H1 (cell line): ENCODE measurements around the gene MACROD2. TPM values are rescaled to one million over a fixed set of nuclear protein-coding genes. Genes with fewer than 3 reads are reported as not detected.

Experiments
- CTCF ChIA-PET: fragments of 300-600 bp; sonication (Branson Sonifier 250); formaldehyde crosslinking; loops from one replicate; lab custom pipeline; 2021; ENCODE audit not compliant: partially characterized antibody; lab: Charles Lee
- POLR2A ChIA-PET: fragments of 300-600 bp; sonication (Branson Sonifier 250); formaldehyde crosslinking; loops from one replicate; lab custom pipeline; 2021; ENCODE audit warnings: inconsistent platforms; ENCODE audit not compliant: partially characterized antibody; lab: Charles Lee
- DNase-seq, 2 experiments: peaks; one replicate each; pipeline versions ENCODE4 v3.0.0 to v3.0.0-alpha.2; 2010 to 2022; ENCODE audit warnings: low spot score in 2 of 2, low read depth in 1 of 2, mixed read lengths in 1 of 2
- FAIRE-seq: peaks from 2 replicates; lab custom pipeline; 2011; peaks lifted over from hg19 to GRCh38; lab: Jason Lieb, UNC
- H2AFZ ChIP-seq: 2 replicates; pipeline ENCODE4 v1.8.1; 2012; ENCODE audit warnings: low read length, inconsistent platforms
- H2AK5ac ChIP-seq: 2 replicates; pipeline ENCODE4 v1.6.1; 2013; ENCODE audit warnings: low read depth, low read length
- H2BK120ac ChIP-seq: replicated peaks from 2 replicates; pipeline ENCODE3; 2013; ENCODE audit warnings: low read depth, low read length, inconsistent platforms
- H2BK12ac ChIP-seq: 2 replicates; pipeline ENCODE4 v1.6.1; 2013; ENCODE audit warnings: low read depth, low read length
- H2BK15ac ChIP-seq: 2 replicates; pipeline ENCODE4 v1.6.1; 2013; ENCODE audit warnings: low read length
- H2BK20ac ChIP-seq: 2 replicates; pipeline ENCODE4 v1.6.1; 2013; ENCODE audit warnings: low read length
- H2BK5ac ChIP-seq: 2 replicates; pipeline ENCODE4 v1.6.1; 2013; ENCODE audit warnings: low read depth, low read length
- H3K14ac ChIP-seq: 2 replicates; pipeline ENCODE4 v1.6.1; 2013; ENCODE audit warnings: inconsistent platforms; ENCODE audit not compliant: insufficient read length
- H3K18ac ChIP-seq: 2 replicates; pipeline ENCODE4 v1.6.1; 2013; ENCODE audit warnings: low read length; ENCODE audit errors: extremely low read depth
- H3K23ac ChIP-seq: 2 replicates; pipeline ENCODE4 v1.6.1; 2013; ENCODE audit warnings: inconsistent platforms; ENCODE audit not compliant: insufficient read length
- H3K23me2 ChIP-seq: 2 replicates; pipeline ENCODE4 v1.6.1; 2013; ENCODE audit warnings: low read depth, low read length
- H3K27ac ChIP-seq: 2 replicates; pipeline ENCODE4 v1.6.1; 2011; ENCODE audit warnings: low read depth, low read length, inconsistent platforms
- H3K27me3 ChIP-seq, 4 experiments: replicated peaks in 1 of 4; 1 replicate in 1 of 4; 2 replicates in 3 of 4; pipeline versions ENCODE4 v1.6.1 to v1.8.1; 2011 to 2013; ENCODE audit warnings: low read length in 3 of 4, mild to moderate bottlenecking in 3 of 4, inconsistent platforms in 2 of 4, mixed read lengths in 2 of 4, moderate library complexity in 1 of 4; ENCODE audit not compliant: control insufficient read depth in 3 of 4, insufficient read depth in 3 of 4; ENCODE audit errors: extremely low read depth in 1 of 4
- H3K36me3 ChIP-seq, 4 experiments: 2 replicates each; pipeline versions ENCODE4 v1.6.1 to v1.8.1; 2011 to 2013; ENCODE audit warnings: mild to moderate bottlenecking in 4 of 4, low read length in 3 of 4, moderate library complexity in 2 of 4, control low read depth in 1 of 4, inconsistent platforms in 1 of 4; ENCODE audit not compliant: insufficient read depth in 4 of 4, control insufficient read depth in 2 of 4
- H3K4ac ChIP-seq: replicated peaks from 2 replicates; pipeline ENCODE3; 2013; ENCODE audit warnings: low read length, low read depth, mixed read lengths, inconsistent platforms; ENCODE audit not compliant: insufficient read length
- H3K4me1 ChIP-seq, 4 experiments: replicated peaks in 1 of 4; 1 replicate in 1 of 4; 2 replicates in 3 of 4; pipeline versions ENCODE4 v1.6.1 to v1.8.1; 2011 to 2013; ENCODE audit warnings: low read length in 3 of 4, inconsistent platforms in 2 of 4, mixed read lengths in 1 of 4; ENCODE audit not compliant: insufficient read depth in 4 of 4, control insufficient read depth in 3 of 4
- H3K4me2 ChIP-seq, 2 experiments: 2 replicates each; pipeline versions ENCODE4 v1.6.1 to v1.8.1; 2011 to 2013; ENCODE audit warnings: low read depth in 2 of 2, low read length in 2 of 2, control low read depth in 1 of 2, inconsistent platforms in 1 of 2, mild to moderate bottlenecking in 1 of 2; ENCODE audit not compliant: insufficient read depth in 1 of 2
- H3K4me3 ChIP-seq, 4 experiments: fragments of 200-600, 300-600 bp in 1 of 4; sonication (generic), shearing (Covaris generic), sonication (Bioruptor Twin) in 1 of 4; 2 replicates each; pipeline versions ENCODE4 v1.5.1 to v1.8.1; 2011 to 2016; ENCODE audit warnings: low read length in 4 of 4, low read depth in 3 of 4, control low read depth in 2 of 4, inconsistent platforms in 2 of 4, mild to moderate bottlenecking in 2 of 4, mixed read lengths in 1 of 4, moderate library complexity in 1 of 4; ENCODE audit not compliant: insufficient read depth in 2 of 4; ENCODE audit errors: extremely low read depth in 1 of 4
- H3K56ac ChIP-seq: replicated peaks from 2 replicates; pipeline ENCODE3; 2013; ENCODE audit warnings: low read depth, mild to moderate bottlenecking, mixed read lengths, low read length, inconsistent platforms; ENCODE audit not compliant: insufficient read length
- H3K79me1 ChIP-seq: 2 replicates; pipeline ENCODE4 v1.6.1; 2013; ENCODE audit warnings: low read depth, low read length, control low read depth
- H3K79me2 ChIP-seq, 2 experiments: 2 replicates each; pipeline versions ENCODE4 v1.6.1 to v1.8.1; 2012 to 2013; ENCODE audit warnings: low read length in 2 of 2, mild to moderate bottlenecking in 2 of 2, inconsistent platforms in 1 of 2; ENCODE audit not compliant: insufficient read depth in 2 of 2, control insufficient read depth in 1 of 2
- H3K9ac ChIP-seq, 4 experiments: replicated peaks in 1 of 4; 1 replicate in 1 of 4; 2 replicates in 3 of 4; pipeline versions ENCODE4 v1.6.1 to v1.8.1; 2011 to 2013; ENCODE audit warnings: low read depth in 3 of 4, low read length in 3 of 4, control low read depth in 2 of 4, mild to moderate bottlenecking in 2 of 4, moderate library complexity in 2 of 4, inconsistent platforms in 1 of 4; ENCODE audit errors: extremely low read depth in 1 of 4
- H3K9me3 ChIP-seq, 2 experiments: 2 replicates each; pipeline versions ENCODE4 v1.6.1 to v1.8.1; 2012 to 2013; ENCODE audit warnings: mild to moderate bottlenecking in 2 of 2, moderate library complexity in 2 of 2, control low read depth in 1 of 2, inconsistent platforms in 1 of 2, low read depth in 1 of 2, low read length in 1 of 2, mixed read lengths in 1 of 2; ENCODE audit not compliant: insufficient read depth in 2 of 2
- H4K20me1 ChIP-seq, 2 experiments: replicated peaks in 1 of 2; 2 replicates each; pipeline versions ENCODE3 to v1.8.1; 2011 to 2013; ENCODE audit warnings: inconsistent platforms in 2 of 2, low read length in 2 of 2, mild to moderate bottlenecking in 1 of 2; ENCODE audit not compliant: insufficient read depth in 2 of 2, control insufficient read depth in 1 of 2
- H4K5ac ChIP-seq: 2 replicates; pipeline ENCODE4 v1.6.1; 2013; ENCODE audit warnings: low read length, low read depth, mixed read lengths, inconsistent platforms; ENCODE audit not compliant: insufficient read length
- H4K8ac ChIP-seq: 2 replicates; pipeline ENCODE4 v1.8.0; 2013; ENCODE audit warnings: mild to moderate bottlenecking, moderate library complexity, low read length, inconsistent platforms; ENCODE audit not compliant: insufficient read depth; ENCODE audit errors: extremely low read depth
- H4K91ac ChIP-seq: replicated peaks from 2 replicates; pipeline ENCODE3; 2013; ENCODE audit warnings: low read length, mixed read lengths, inconsistent platforms; ENCODE audit not compliant: insufficient read length
- SIN3A ChIP-seq, 2 experiments: IDR thresholded peaks in 1 of 2; conservative IDR thresholded peaks in 1 of 2; 2 replicates each; pipeline ENCODE4 v1.6.1; 2011 to 2012; ENCODE audit warnings: low read length in 2 of 2, improper control_type of control experiment in 1 of 2, low read depth in 1 of 2, mild to moderate bottlenecking in 1 of 2
- WGBS, 2 experiments: shearing (Covaris generic) in 1 of 2; methylation state at CpG; one replicate each; pipeline versions ENCODE4 v1.1.6 to v1.1.7; 2013 to 2015; ENCODE audit warnings: low lambda C conversion rate in 2 of 2, mixed read lengths in 2 of 2, inconsistent platforms in 1 of 2, low coverage in 1 of 2, missing lambda C conversion rate in 1 of 2; ENCODE audit not compliant: insufficient replicate concordance in 2 of 2, insufficient coverage in 1 of 2, insufficient read length in 1 of 2; ENCODE audit errors: extremely low coverage in 1 of 2, missing lambda C conversion rate in 1 of 2; 5-methylcytosine and 5-hydroxymethylcytosine counted together
- polyA plus RNA-seq, 7 experiments: library from polyadenylated mRNA; depleted of rRNA in 3 of 7; stranded (reverse) in 5 of 7; unstranded in 2 of 7; fragments of >200 nt in 5 of 7; fragments of 200-250 nt in 2 of 7; gene quantifications; 1 replicate in 5 of 7; 2 replicates in 1 of 7; 4 replicates in 1 of 7; pipeline versions ENCODE4 v1.2.1 to v1.2.3, GENCODE V29; 2011 to 2013; ENCODE audit warnings: missing spikeins in 2 of 7, mixed read lengths in 2 of 7
- total RNA-seq: library from RNA; stranded (reverse); fragmentation: NEBNext Ultra II Directional; extraction: Animal tissue kit (Norgen Biotek cat#: 25700); gene quantifications from 2 replicates; pipeline ENCODE4 v1.2.1, GENCODE V29; 2021

MACROD2 gene
- total and polyA plus RNA-seq, 2 of the 8 experiments (the other 6 are each of a cell fraction or from before 2014, with no cell fraction given), result 0.70 to 3.9 TPM

- 0 out of 7 replicates have a peak, but pooled peaks cover 0 to 2% (median 0%) of the 10 kb centered on the region in 4 experiments for H3K4me1 ChIP-seq
Measured at GRCh38 chr20:15063081-15063480, 1067.8 kb downstream of the MACROD2 start.

More at GRCh38 chr20:15063081-15063480, 1067.8 kb downstream of the MACROD2 start:
- WGBS, 2 experiments, result 91% methylated on average over 3 of the region's 3 CpGs; no CpG with 5 or more reads in 1 of the 2 experiments
- no peaks in the 10 kb centered on the region for H4K20me1 ChIP-seq
- H3K56ac ChIP-seq, result no peak overlapping the region
- FAIRE-seq, result no peak
- no peak overlapping the region for H2BK120ac ChIP-seq
- H4K8ac ChIP-seq, result no peak overlapping the region
- no peak overlapping the region for H4K91ac ChIP-seq
- no peaks in the 10 kb centered on the region for H3K9me3 ChIP-seq
- no peak overlapping the region for H3K18ac ChIP-seq
- H3K14ac ChIP-seq, result no peak overlapping the region
- no peaks in the 10 kb centered on the region for H3K36me3 ChIP-seq
- no peak overlapping the region for H3K27ac ChIP-seq
- H3K79me2 ChIP-seq, result no peaks in the 10 kb centered on the region
- H2BK5ac ChIP-seq, result no peak overlapping the region
- no peak overlapping the region; the same call in 1 of the 2 replicates for H2BK12ac ChIP-seq
- no peak overlapping the region for H2BK20ac ChIP-seq
- TF ChIP-seq SIN3A (conservative IDR thresholded peaks at IDR 0.05 in 1 of 2, IDR thresholded peaks at IDR 0.05 in 1 of 2; ENCODE audit: low read depth in 1 of 2, low read length in 2 of 2), result no peak
- TF ChIP-seq, all 59 proteins: peak for 0
- Histone ChIP-seq H3K27me3 (no peaks in the 10 kb centered on the region), H3K23ac (no peak overlapping the region), H3K79me1 (no peaks in the 10 kb centered on the region), H3K4me3 (no peak overlapping the region), H3K4me2 (no peak overlapping the region), H3K23me2 (no peaks in the 10 kb centered on the region), H3K9ac (no peak overlapping the region), H4K5ac (no peak overlapping the region), H2AK5ac (no peak overlapping the region), H2AFZ (0 out of 2 replicates have a peak overlapping the region, but pooled peaks have one; percentile 16), H3K4ac (no peak overlapping the region), H2BK15ac (no peak overlapping the region)
- POLR2A ChIA-PET, result no interaction called here
- no peak for DNase-seq
- CTCF ChIA-PET, result interaction anchor here (0.5 to 1.3 kb wide), 2 partner anchors 139 to 174 kb away, joined by 3 read pairs; no protein-coding TSS in a partner anchor
